Mesothelial cell of epicardium (in vitro differentiated cells): ENCODE data around the gene RPAP2. TPM values are rescaled to one million over a fixed set of nuclear protein-coding genes. Genes with fewer than 3 reads are reported as not detected.

Experiments
- DNase-seq, 2 experiments: peaks; one replicate each; pipeline ENCODE4 v3.0.0; 2021; ENCODE audit warnings: low spot score in 2 of 2; ENCODE audit not compliant: unreplicated experiment in 2 of 2
- H3K27ac Mint-ChIP-seq: 2 replicates; pipeline ENCODE4 v1.8.0; 2021; ENCODE audit warnings: mixed read lengths
- H3K27me3 Mint-ChIP-seq: 2 replicates; pipeline ENCODE4 v1.8.0; 2021; ENCODE audit warnings: low read depth, mixed read lengths
- H3K36me3 Mint-ChIP-seq: 2 replicates; pipeline ENCODE4 v1.8.0; 2021; ENCODE audit warnings: mixed read lengths
- H3K4me1 Mint-ChIP-seq: 2 replicates; pipeline ENCODE4 v1.8.0; 2021; ENCODE audit warnings: mixed read lengths
- H3K4me3 Mint-ChIP-seq: 2 replicates; pipeline ENCODE4 v1.8.0; 2021; ENCODE audit warnings: mild to moderate bottlenecking, moderate library complexity, mixed read lengths
- H3K9me3 Mint-ChIP-seq: 2 replicates; pipeline ENCODE4 v1.8.0; 2021; ENCODE audit warnings: mixed read lengths
- total RNA-seq: library from RNA; stranded (reverse); gene quantifications from 3 replicates; pipeline ENCODE4 v1.2.1, GENCODE V29; 2021
- TF ChIP-seq, protein P1 (sequence below): fragments of 200-600 bp; sonication (generic); IDR thresholded peaks from one replicate; pipeline ENCODE4 v1.5.0; 2021; ENCODE audit warnings: antibody characterized with exemption; ENCODE audit not compliant: unreplicated experiment

RPAP2 gene
- total RNA-seq, 1 donor from 2014 or later: 42.5 TPM

DNA sequence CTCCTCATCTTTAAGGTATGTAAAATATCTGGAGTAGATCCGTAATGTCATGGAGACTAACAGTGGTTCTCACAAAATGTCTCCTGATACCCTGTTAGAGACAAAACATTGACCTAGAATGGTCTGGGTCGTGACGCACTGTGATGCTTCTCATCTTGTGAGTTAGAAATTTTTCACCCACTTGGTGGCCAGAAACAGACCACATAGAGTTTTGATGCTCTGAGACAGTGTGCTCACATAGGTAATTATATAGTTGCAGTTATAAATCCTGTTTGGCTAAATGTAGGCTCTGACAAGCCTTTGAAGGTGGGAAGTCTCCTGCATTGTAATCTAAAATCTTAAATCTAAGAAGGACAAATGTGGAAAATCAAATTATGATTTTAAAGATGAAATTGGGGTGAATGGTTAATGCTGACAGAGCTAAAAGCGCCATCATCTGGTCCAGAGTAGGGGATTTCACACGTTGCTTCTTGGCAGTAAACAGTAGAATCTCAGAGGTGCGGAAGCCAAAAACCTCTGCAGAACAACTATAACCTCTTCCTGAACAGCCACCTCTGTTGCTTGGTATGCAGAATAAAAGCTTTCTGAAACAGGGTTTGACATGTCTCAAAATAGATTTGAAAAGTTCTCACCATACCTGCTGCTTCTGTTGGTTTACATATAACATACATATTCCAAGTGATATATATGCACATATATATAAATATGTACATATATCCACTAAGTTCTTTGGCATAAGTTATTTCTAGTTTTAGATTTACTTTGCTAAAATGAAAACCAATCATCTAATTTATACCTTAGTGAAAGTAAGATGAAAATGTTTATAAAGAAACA is 17.1 kb downstream of the RPAP2 start:
- Mint-ChIP-seq H3K4me3 (no peak overlapping the region), H3K4me1 (peaks cover 11% of the 10 kb centered on the region), H3K27me3 (no peaks in the 10 kb centered on the region), H3K27ac (no peak overlapping the region), H3K36me3 (peaks cover 41% of the 10 kb centered on the region), H3K9me3 (peaks cover 7% of the 10 kb centered on the region)
- TF ChIP-seq, protein P1, sequence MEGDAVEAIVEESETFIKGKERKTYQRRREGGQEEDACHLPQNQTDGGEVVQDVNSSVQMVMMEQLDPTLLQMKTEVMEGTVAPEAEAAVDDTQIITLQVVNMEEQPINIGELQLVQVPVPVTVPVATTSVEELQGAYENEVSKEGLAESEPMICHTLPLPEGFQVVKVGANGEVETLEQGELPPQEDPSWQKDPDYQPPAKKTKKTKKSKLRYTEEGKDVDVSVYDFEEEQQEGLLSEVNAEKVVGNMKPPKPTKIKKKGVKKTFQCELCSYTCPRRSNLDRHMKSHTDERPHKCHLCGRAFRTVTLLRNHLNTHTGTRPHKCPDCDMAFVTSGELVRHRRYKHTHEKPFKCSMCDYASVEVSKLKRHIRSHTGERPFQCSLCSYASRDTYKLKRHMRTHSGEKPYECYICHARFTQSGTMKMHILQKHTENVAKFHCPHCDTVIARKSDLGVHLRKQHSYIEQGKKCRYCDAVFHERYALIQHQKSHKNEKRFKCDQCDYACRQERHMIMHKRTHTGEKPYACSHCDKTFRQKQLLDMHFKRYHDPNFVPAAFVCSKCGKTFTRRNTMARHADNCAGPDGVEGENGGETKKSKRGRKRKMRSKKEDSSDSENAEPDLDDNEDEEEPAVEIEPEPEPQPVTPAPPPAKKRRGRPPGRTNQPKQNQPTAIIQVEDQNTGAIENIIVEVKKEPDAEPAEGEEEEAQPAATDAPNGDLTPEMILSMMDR: no peak
- DNase-seq: no peak

DNA sequence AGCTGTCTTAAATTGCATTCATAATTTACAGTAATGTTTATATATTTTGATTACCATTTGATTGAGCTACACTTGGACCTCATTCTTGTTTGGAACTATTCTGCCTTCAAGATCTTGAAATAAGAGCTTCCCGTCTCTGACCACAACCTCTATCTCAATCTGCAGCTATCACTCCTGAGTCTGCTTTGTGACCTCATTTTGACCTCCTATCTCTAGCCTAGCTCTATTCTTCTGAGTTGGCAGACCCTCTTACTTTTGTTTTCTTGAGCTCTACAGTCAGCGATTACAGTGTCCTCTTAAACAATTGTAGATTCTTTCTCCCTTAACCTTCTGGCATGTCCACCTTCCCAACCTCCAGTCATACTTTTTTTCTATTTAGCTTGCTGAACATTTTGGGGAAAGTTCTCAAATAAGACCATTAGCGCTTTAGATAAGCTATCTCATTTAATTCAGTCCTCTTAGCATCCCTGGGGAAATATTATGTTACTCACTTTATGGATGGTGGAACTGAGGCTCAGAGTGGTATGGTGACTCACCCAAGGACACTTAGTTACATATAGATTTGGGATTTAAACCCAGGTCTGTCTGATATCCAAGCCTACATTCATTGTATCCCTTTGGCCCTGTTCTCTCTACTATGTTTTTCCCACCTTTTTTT is 19.1 kb downstream of the RPAP2 start:
- Mint-ChIP-seq H3K27me3 (no peaks in the 10 kb centered on the region), H3K4me3 (no peak overlapping the region), H3K27ac (peak overlapping the region; percentile 12), H3K9me3 (peaks cover 7% of the 10 kb centered on the region), H3K4me1 (peaks cover 11% of the 10 kb centered on the region), H3K36me3 (peaks cover 34% of the 10 kb centered on the region)
- no peak for DNase-seq
- TF ChIP-seq, protein P1: no peak

DNA sequence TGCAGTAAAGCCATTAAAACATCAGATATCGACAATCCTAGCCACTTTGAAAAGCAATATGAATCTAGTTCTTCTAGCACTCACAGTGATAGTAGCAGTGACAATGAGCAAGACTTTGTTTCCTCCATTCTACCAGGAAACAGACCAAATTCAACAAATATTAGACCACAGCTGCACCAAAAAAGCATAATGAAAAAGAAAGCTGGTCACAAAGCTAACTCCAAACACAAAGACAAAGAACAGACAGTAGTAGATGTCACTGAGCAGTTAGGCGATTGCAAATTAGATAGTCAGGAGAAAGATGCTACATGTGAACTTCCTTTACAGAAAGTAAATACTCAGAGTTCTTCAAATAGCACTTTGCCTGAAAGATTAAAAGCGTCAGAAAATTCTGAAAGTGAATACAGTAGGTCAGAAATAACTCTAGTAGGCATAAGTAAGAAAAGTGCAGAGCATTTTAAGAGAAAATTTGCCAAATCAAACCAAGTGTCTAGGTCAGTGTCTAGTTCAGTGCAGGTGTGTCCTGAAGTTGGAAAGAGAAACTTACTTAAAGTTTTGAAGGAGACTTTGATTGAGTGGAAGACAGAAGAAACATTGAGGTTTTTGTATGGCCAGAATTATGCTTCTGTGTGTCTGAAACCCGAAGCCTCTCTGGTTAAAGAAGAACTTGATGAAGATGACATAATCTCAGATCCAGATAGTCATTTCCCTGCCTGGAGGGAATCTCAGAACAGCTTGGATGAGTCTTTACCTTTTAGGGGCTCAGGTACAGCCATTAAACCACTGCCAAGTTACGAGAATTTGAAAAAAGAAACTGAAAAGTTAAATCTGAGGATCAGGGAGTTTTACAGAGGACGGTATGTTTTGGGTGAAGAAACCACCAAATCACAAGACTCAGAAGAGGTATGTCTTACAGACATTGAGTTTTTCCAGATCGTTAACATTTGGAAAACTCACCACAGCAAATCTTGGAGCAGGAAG is 24.9 kb downstream of the RPAP2 start:
- Mint-ChIP-seq H3K9me3 (peaks cover 41% of the 10 kb centered on the region), H3K4me1 (peaks cover 5% of the 10 kb centered on the region), H3K27ac (no peak overlapping the region), H3K27me3 (no peaks in the 10 kb centered on the region), H3K4me3 (no peak overlapping the region), H3K36me3 (peaks cover 63% of the 10 kb centered on the region)
- no peak for DNase-seq
- TF ChIP-seq, protein P1: no peak

DNA sequence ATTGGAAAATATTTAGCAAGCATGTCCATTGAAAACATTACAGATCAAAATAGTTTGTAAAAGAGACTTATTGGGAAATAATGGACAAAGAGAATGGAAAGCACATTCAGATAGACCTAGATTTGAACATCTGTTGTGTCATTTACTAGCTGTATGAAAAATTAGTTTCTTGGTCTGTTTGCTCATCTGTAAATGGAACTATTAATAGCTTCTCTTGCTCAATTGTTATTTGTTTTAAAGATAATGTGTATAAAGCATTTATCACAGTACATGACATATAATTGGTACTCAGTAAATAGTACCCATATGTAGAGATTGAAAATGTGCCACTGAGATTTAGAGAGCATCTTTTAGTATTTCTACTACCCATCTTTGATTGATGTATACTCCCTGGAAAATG is 25.9 kb downstream of the RPAP2 start:
- no peak overlapping the region for H3K4me3 Mint-ChIP-seq

DNA sequence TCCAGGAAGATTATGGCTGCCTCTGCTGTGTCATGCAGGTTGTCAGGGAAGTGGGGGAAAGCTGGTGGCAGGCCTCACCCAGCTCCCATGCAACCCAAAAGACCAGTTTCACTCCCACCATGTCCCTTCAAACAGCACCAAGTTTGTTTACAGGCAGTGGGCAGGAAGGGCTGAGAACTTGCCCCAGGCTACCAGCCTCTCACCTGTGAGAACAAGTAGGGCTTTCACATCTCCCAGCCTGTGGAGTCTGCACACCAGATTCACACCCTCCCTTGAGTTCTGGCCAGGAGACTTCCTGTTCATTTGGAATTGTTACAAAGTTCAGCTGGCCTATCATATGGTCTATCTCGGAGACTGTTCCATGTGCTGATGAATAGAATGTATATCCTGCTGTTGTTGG is 27.8 kb downstream of the RPAP2 start:
- Mint-ChIP-seq H3K27ac (no peak overlapping the region), H3K27me3 (no peaks in the 10 kb centered on the region), H3K36me3 (peaks cover 80% of the 10 kb centered on the region), H3K4me1 (no peaks in the 10 kb centered on the region), H3K4me3 (no peak overlapping the region), H3K9me3 (peaks cover 56% of the 10 kb centered on the region)
- TF ChIP-seq, protein P1: no peak
- DNase-seq: no peak

More for the DNA sequence above, 25.9 kb downstream of the RPAP2 start:
- no peak overlapping the region for H3K27ac Mint-ChIP-seq
- peaks cover 46% of the 10 kb centered on the region for H3K9me3 Mint-ChIP-seq
- TF ChIP-seq, protein P1: no peak
- no peak for DNase-seq
- H3K4me1 Mint-ChIP-seq: peaks cover 4% of the 10 kb centered on the region
- H3K27me3 Mint-ChIP-seq: no peaks in the 10 kb centered on the region
- H3K36me3 Mint-ChIP-seq: peaks cover 71% of the 10 kb centered on the region
